Neural progenitor cell (in vitro differentiated cells): ENCODE measurements around the gene PCCA.

Experiments used
- EZH2 ChIP-seq: fragments of 200-600 bp; sonication (generic); IDR thresholded peaks from 2 replicates; pipeline ENCODE4 v1.6.1; 2017; ENCODE audit warnings: antibody characterized with exemption, mild to moderate bottlenecking, moderate library complexity
- EZH2phosphoT487 ChIP-seq: fragments of 200-600 bp; sonication (generic); IDR thresholded peaks from 2 replicates; pipeline ENCODE4 v1.6.1; 2017; ENCODE audit warnings: antibody characterized with exemption
- TF ChIP-seq, protein P1 (sequence below): fragments of 200-600 bp; sonication (generic); IDR thresholded peaks from 2 replicates; pipeline ENCODE4 v1.5.1; 2017; ENCODE audit warnings: antibody characterized with exemption, mild to moderate bottlenecking

DNA sequence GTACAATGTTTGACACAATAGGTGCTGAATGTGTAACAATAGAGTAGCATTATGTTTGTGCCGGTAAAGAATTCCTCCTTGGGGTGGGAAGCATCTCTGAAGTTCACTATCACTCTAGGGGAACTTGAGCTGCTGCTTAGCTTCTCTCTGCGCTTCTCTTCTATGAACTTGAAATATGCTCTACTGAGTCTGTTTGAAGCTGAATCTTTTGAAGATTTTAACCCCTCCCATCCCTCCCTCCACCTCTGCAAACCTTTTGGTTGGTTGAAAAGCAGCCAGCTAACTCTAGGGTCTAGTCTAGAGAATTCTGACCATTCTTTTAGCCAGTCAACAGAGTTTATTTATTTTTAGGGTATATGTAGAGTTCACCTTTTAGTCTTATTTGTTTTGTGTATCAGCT, 2.5 kb downstream of the PCCA start:
- TF ChIP-seq, protein P1, sequence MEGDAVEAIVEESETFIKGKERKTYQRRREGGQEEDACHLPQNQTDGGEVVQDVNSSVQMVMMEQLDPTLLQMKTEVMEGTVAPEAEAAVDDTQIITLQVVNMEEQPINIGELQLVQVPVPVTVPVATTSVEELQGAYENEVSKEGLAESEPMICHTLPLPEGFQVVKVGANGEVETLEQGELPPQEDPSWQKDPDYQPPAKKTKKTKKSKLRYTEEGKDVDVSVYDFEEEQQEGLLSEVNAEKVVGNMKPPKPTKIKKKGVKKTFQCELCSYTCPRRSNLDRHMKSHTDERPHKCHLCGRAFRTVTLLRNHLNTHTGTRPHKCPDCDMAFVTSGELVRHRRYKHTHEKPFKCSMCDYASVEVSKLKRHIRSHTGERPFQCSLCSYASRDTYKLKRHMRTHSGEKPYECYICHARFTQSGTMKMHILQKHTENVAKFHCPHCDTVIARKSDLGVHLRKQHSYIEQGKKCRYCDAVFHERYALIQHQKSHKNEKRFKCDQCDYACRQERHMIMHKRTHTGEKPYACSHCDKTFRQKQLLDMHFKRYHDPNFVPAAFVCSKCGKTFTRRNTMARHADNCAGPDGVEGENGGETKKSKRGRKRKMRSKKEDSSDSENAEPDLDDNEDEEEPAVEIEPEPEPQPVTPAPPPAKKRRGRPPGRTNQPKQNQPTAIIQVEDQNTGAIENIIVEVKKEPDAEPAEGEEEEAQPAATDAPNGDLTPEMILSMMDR, result no peak
- TF ChIP-seq EZH2phosphoT487 (no peak), EZH2 (no peak)
